Testis (tissue), 3 donors: ENCODE measurements around the gene PHF19. TPM values are rescaled to one million over a fixed set of nuclear protein-coding genes. Genes with fewer than 3 reads are reported as not detected.

Source experiments
- DNase-seq: peaks from one replicate; pipeline ENCODE4 v3.0.0-alpha.2; 2019
- H3K27ac ChIP-seq, 2 donors: fragments of 200-600 bp; sonication (generic); one replicate each; pipeline ENCODE4 v1.5.1; 2019
- H3K27me3 ChIP-seq: fragments of 200-600 bp; sonication (generic); one replicate; pipeline ENCODE4 v1.5.1; 2019
- H3K36me3 ChIP-seq: fragments of 200-600 bp; sonication (generic); one replicate; pipeline ENCODE4 v1.5.1; 2017; ENCODE audit warnings: low read depth; ENCODE audit errors: missing control alignments
- H3K4me1 ChIP-seq: fragments of 200-600 bp; sonication (generic); one replicate; pipeline ENCODE4 v1.5.1; 2019
- H3K4me3 ChIP-seq, 2 donors: fragments of 200-600 bp; sonication (generic); one replicate each; pipeline ENCODE4 v1.5.1; 2017 to 2019
- H3K9me3 ChIP-seq: fragments of 200-600 bp; sonication (generic); one replicate; pipeline ENCODE4 v1.5.1; 2017
- CTCF ChIP-seq, 3 experiments: fragments of 450-650 bp in 2 of 3; fragments of 200-600 bp in 1 of 3; sonication (generic) in 1 of 3; IDR thresholded peaks; one replicate each; pipeline ENCODE4 v1.5.1; 2016 to 2019; ENCODE audit warnings: antibody characterized with exemption in 3 of 3, mild to moderate bottlenecking in 2 of 3, moderate library complexity in 1 of 3
- POLR2A ChIP-seq: fragments of 450-650 bp; IDR thresholded peaks from one replicate; pipeline ENCODE4 v1.6.1; 2017; ENCODE audit warnings: antibody characterized with exemption, mild to moderate bottlenecking, moderate library complexity
- WGBS, 2 donors: methylation state at CpG; one replicate each; pipeline ENCODE4 v1.1.5; 2018; 5-methylcytosine and 5-hydroxymethylcytosine counted together
- intact Hi-C: fragments of 100-400 bp; cut with DNase I; formaldehyde crosslinking; loops from one replicate; pipeline ENCODE4 v1.15.1; 2023; ENCODE audit warnings: low total_unique reads
- polyA plus RNA-seq: library from polyadenylated mRNA; stranded (reverse); fragments of 350-450 nt; fragmentation: Illumina TruSeq; extraction: RNeasy Lipid Tissue Mini Kit (QIAGEN cat#74804); gene quantifications from one replicate; pipeline ENCODE4 v1.2.3, GENCODE V29; 2014; ENCODE audit warnings: low read depth, low replicate concordance; ENCODE audit not compliant: insufficient read depth
- total RNA-seq, 2 donors: library from RNA; depleted of rRNA; stranded (reverse); fragments of >200 nt; gene quantifications; one replicate each; pipeline ENCODE4 v1.2.3, GENCODE V29; 2016

PHF19 gene
- total and polyA plus RNA-seq, 3 donors from 2014 or later, result 28.5 to 41.7 (median 40.3) TPM

- intact Hi-C loops, result no loop called here
- no peaks in the 10 kb centered on the region for H3K27me3 ChIP-seq
- no peaks in the 10 kb centered on the region for H3K9me3 ChIP-seq
- H3K4me3 ChIP-seq, result no peak overlapping the region
- no peaks in the 10 kb centered on the region for H3K4me1 ChIP-seq
- no peak for DNase-seq
- H3K36me3 ChIP-seq, result no peaks in the 10 kb centered on the region
- TF ChIP-seq CTCF (IDR thresholded peaks at IDR 0.05) (no peak), POLR2A (no peak)
- WGBS, 2 donors, result 82 to 91% methylated on average over 4 of the region's 4 CpGs
- no peak overlapping the region for H3K27ac ChIP-seq
Measured at GRCh38 chr9:120820095-120820494, 56.9 kb downstream of the PHF19 start.

- intact Hi-C loops, result no loop called here
- Histone ChIP-seq H3K36me3 (no peaks in the 10 kb centered on the region), H3K27me3 (no peaks in the 10 kb centered on the region), H3K4me3 (no peak overlapping the region), H3K9me3 (no peaks in the 10 kb centered on the region), H3K27ac (no peak overlapping the region), H3K4me1 (no peaks in the 10 kb centered on the region)
- TF ChIP-seq POLR2A (no peak), CTCF (IDR thresholded peaks at IDR 0.05) (no peak)
- 81 to 89% methylated on average over 1 of the region's 1 CpG for WGBS, 2 donors
- DNase-seq, result no peak
Measured at GRCh38 chr9:120818595-120818994, 58.4 kb downstream of the PHF19 start.

- H3K36me3 ChIP-seq, result no peaks in the 10 kb centered on the region
- H3K4me3 ChIP-seq, result no peak overlapping the region
- no peak for DNase-seq
- WGBS, 2 donors, result 97% methylated on average over 4 of the region's 4 CpGs
- intact Hi-C loops, result no loop called here
- H3K27me3 ChIP-seq, result no peaks in the 10 kb centered on the region
- H3K9me3 ChIP-seq, result no peaks in the 10 kb centered on the region
- H3K27ac ChIP-seq, result no peak overlapping the region
- TF ChIP-seq POLR2A, result no peak
- TF ChIP-seq CTCF (IDR thresholded peaks at IDR 0.05), result no peak
- H3K4me1 ChIP-seq, result no peaks in the 10 kb centered on the region
Measured at GRCh38 chr9:120815075-120815474, 61.9 kb downstream of the PHF19 start.

GRCh38 chr9:120808931-120809330 lies 68.1 kb downstream of the PHF19 start:
- TF ChIP-seq CTCF (IDR thresholded peaks at IDR 0.05) (no peak), POLR2A (no peak)
- no peak for DNase-seq

GRCh38 chr9:120807607-120808379 lies 69.2 kb downstream of the PHF19 start:
- intact Hi-C loops, result no loop called here
- Histone ChIP-seq H3K36me3 (no peaks in the 10 kb centered on the region), H3K9me3 (no peaks in the 10 kb centered on the region), H3K4me3 (no peak overlapping the region), H3K27ac (no peak overlapping the region), H3K4me1 (no peaks in the 10 kb centered on the region), H3K27me3 (no peaks in the 10 kb centered on the region)
- no peak for DNase-seq
- no peak for TF ChIP-seq POLR2A

More at GRCh38 chr9:120808931-120809330, 68.1 kb downstream of the PHF19 start:
- Histone ChIP-seq H3K9me3 (no peaks in the 10 kb centered on the region), H3K27ac (no peak overlapping the region), H3K4me1 (no peaks in the 10 kb centered on the region), H3K36me3 (no peaks in the 10 kb centered on the region), H3K27me3 (no peaks in the 10 kb centered on the region), H3K4me3 (no peak overlapping the region)
- intact Hi-C loops, result no loop called here

Other genes with a start within 250 kb of the PHF19 start
- 1 to 10 TPM; 8.2 to 8.5 TPM for gene MEGF9, start 162.7 kb downstream of the PHF19 start, total RNA-seq
- 7.2 TPM for gene MEGF9, start 162.7 kb downstream of the PHF19 start, polyA plus RNA-seq
- 10 to 100 TPM; 52.9 to 58.7 TPM for gene FBXW2, start 83.8 kb downstream of the PHF19 start, total RNA-seq
- gene FBXW2, start 83.8 kb downstream of the PHF19 start, polyA plus RNA-seq, result 46.5 TPM
- 10 to 100 TPM; 39.0 to 45.0 TPM for gene PSMD5, start 34.3 kb downstream of the PHF19 start, total RNA-seq
- 26.4 TPM for gene PSMD5, start 34.3 kb downstream of the PHF19 start, polyA plus RNA-seq
- gene TRAF1, start 49.6 kb upstream of the PHF19 start, total RNA-seq, result 1 to 10 TPM; 6.5 to 8.6 TPM
- gene TRAF1, start 49.6 kb upstream of the PHF19 start, polyA plus RNA-seq, result 3.9 TPM
- 1 to 10 TPM; 5.1 to 8.0 TPM for gene C5, start 173.1 kb upstream of the PHF19 start, total RNA-seq
- gene C5, start 173.1 kb upstream of the PHF19 start, polyA plus RNA-seq, result 3.2 TPM
- gene CNTRL, start 197.8 kb upstream of the PHF19 start, total RNA-seq, result 10 to 100 TPM; 57.7 to 94.7 TPM
- gene CNTRL, start 197.8 kb upstream of the PHF19 start, polyA plus RNA-seq, result 42.4 TPM